SIG-M5 treated with dmso at 0.1 percent for 504 hours (cell line): ENCODE data around the gene ATP9A.
"Not testable (repeated sequence)": the region's sequence is repeated elsewhere in the genome, so short reads cannot be mapped to it uniquely, and the experiment has no call there.

ENCODE experiments used
- DNase-seq: peaks from one replicate; lab custom pipeline; 2025; ENCODE audit not compliant: unreplicated experiment; lab: John Stamatoyannopoulos, UW

The ATP9A gene

DNA sequence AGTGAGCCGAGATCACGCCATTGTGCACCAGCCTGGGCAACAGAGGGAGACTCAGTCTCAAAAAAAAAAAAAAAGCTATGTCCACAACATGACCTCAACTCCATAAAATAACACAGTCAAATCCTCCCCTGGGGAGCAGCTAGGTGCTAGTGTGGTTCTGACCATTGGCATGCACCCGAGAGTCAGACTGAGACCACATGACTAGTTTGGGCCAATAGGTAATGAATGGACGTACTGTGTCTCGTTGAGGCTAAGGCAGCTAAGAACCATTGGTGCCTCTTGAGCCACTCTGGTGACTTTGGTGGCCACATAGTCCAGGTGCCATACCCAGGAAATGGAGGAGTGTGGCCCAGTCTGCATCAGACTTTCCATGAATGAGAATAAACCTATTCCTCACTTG is 40.3 kb downstream of the ATP9A start:
- no peak for DNase-seq

DNA sequence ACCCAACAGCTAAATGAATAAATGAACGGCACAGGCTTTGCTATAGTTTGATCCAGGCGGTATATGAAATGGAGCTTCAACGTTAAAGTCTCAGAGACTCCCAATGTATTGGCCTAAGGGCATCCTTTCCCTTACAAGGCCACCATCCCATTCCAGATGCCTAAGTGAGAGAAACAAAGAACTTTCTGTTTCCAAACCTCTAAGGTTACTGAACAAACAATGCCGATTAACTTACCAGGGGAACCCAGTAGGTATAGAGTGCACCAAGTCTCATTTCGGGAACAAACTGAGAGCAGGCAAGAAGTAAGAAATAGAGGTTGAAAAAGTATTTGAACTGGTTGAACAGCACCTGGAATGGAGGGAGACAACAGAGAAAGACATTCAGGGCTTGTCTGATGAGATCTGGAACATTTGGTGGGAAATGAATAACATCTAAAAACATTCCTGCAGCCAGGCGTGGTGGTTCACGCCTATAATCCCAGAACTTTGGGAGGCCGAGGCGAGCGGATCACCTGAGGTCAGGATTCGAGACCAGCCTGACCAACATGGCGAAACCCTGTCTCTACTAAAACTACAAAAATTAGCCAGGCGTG is 42.5 kb downstream of the ATP9A start:
- peak; percentile 73 for DNase-seq

DNA sequence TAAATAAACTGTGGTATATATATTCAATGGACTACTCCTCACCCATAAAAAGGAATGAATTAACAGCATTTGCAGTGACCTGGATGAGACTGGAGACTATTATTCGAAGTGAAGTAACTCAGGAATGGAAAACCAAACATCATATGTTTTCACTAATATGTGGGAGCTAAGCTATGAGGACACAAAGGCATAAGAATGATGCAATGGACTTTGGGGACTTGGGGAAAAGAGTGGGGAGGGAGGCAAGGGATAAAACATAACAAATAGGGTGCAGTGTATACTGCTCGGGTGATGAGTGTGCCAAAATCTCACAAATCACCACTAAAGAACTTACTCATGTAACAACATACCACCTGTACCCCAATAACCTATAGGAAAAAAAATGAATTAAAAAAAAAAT is 45.2 kb downstream of the ATP9A start:
- DNase-seq, result not testable (repeated sequence)

DNA sequence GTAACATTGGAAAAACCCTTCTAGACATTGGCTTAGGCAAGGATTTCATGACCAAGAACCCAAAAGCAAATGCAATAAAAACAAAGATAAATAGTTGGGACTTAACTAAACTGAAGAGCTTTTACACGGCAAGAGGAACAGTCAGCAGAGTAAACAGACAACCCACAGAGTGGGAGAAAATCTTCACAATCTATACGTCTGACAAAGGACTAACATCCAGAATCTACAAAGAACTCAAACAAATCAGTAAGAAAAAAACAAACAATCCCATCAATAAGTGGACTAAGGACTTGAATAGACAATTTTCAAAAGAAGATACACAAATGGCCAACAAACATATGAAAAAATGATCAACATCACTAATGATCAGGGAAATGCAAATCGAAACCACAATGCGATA is 45.9 kb downstream of the ATP9A start:
- not testable (repeated sequence) for DNase-seq

GRCh38 chr20:51720854-51721253 is 47.3 kb downstream of the ATP9A start:
- no peak for DNase-seq

GRCh38 chr20:51720384-51720783 is 47.8 kb downstream of the ATP9A start:
- no peak for DNase-seq

GRCh38 chr20:51715856-51716185 is 52.4 kb downstream of the ATP9A start:
- DNase-seq, result no peak

- DNase-seq, result no peak
Observed at GRCh38 chr20:51715163-51715855, 52.9 kb downstream of the ATP9A start.

DNA sequence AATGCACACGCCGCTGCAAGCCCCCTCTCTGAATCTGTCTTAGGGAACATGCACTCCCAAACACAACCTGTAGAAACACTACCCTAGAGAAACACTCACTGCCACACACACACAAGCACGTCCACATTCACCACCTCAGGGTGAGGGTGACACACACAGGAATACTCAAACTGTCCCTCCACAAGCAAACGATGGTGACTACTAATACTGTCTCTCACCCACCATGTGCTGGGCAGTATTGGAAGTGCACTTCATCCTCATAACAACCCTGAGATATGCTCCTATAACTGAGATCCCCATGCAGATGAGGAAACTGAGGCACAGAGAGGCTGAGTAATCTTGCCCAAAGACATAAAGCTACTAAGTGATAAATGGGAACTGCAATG is 55.0 kb downstream of the ATP9A start:
- DNase-seq, result no peak

- peak; percentile 53 for DNase-seq
Observed at GRCh38 chr20:51712501-51713212, 55.5 kb downstream of the ATP9A start.

DNA sequence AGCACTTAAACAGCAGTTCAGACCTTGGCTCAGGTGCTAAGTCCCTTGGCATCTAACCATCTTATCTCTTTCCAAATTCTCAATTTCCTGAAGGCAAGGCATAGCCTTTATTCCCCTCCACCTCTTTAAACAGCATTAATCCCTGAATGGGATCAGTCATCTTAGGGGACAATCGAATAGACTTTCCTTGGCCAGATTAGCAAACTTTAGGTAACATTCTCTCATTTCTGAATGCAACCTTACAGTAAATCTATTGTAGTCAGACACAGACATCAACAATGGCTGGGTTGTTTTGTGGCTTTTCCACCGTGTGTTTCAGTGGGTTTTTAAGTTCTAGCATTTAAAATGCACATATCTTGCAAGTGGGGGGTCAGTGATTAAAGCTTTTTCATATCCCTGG is 56.8 kb downstream of the ATP9A start:
- DNase-seq, result no peak

GRCh38 chr20:51710361-51710894 is 57.8 kb downstream of the ATP9A start:
- no peak for DNase-seq

DNA sequence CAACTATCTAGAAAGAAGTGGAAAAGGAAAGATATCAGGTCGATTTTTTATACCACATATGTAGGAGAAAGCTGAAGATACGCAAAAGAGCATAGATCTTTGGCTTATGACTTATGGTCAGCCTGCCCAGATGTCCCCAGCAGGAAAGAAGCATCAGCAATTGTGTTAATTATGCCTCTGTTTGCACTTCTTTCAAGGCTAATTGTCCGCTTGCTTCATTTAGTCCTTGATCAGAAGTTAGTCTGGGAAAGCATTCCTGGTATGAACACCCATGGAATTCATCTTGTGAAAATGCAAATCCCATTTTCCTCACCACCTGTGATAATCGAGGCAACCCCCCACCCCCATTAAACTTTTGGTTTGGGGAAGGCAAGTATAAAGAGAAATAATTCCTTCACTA is 62.8 kb downstream of the ATP9A start:
- no peak for DNase-seq

GRCh38 chr20:51703400-51704287 is 64.5 kb downstream of the ATP9A start:
- DNase-seq, result no peak

DNA sequence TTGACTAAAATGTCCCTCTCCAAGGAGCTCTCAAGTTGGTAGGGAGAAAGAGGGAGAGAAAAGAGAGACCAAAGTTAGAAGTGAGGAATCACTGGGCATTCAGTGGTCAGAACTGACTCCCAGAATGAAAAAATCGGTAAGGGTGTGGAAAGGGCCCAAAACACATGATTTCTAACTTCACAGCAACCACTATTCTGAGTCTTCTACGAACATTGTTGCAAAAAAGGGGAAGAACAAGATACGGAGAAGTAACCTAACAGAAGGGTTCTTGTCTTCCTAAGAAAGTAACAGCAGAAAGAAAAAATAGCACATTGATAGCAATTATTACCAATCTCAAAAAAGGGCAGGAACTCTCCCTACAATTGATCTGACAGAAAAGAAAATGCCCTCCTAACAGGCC is 65.6 kb downstream of the ATP9A start:
- no peak for DNase-seq

GRCh38 chr20:51700809-51701285 is 67.3 kb downstream of the ATP9A start:
- peak; percentile 70 for DNase-seq

GRCh38 chr20:51698252-51698651 is 69.9 kb downstream of the ATP9A start:
- DNase-seq, result no peak

DNA sequence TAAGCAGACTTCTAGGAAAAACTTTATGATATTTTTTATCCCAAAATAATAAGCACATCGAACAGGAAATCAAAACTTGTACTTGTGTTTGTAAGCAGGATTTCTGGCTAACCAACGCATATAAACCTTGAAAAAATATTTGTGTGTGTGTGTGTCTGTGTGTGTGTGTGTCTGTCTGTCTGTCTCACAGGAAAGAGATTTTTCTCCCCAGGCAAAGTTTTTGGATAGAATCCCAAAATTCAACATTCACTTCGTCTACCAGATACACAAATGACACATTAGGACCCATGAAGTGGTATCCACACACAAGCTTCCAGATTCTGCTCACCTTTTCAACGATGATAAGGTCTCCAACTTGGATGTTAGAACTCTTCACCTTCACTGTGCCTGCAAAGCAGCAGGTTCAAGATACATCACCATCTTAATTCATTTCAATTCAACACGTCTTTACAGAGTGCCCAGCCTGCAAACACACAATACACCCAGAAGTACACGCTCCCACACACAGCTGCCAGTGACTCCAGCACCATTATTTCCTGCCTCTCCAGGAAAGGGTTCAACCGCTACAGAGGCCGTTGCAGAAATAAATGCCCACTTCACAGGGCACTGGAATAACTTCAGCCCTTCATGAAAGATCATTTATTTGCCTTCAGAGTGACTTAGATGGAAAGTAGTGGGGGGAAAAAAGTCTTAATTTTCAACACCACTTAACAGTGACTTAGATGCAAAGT is 70.9 kb downstream of the ATP9A start:
- DNase-seq, result no peak

DNA sequence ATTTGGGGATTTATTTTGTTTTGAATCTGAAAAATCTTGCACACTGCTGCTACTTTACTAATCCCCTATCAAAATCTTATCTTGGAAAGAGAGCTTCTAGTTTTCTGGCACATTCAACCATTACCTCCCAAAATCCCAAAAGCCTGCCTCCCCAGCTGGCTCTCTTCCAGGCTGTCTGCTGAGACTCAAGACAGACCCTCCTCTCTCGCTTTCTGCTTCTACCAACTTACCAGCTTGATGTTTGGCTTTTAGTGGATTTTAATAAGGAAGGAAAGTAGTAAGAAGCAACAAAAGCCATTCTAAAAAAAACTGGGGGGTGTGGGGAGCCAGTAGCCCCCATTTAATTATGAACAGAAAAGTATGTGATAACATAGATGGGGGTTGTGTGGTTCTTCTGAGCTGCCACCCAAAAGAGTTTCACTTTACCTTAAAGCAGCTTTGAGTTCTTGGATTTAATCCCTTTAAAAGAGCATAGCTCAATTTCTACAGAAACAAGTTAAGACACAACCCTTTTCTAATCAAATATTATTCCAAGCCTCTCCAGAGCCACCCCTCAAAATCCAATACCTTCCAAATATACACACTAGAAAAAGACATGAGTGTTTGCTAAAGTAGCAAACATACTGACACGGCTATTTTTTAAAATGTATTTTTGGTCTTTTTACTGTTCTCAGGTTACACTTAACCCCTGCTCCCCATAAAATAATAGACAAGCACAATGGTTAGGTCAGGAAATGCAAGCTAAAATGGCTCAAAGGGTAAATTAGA is 71.7 kb downstream of the ATP9A start:
- DNase-seq, result no peak
